ENCODE results near the gene MLIP.
"Not testable (repeated sequence)": the region's sequence is repeated elsewhere in the genome, so short reads cannot be mapped to it uniquely, and the experiment has no call there.

Gene MLIP

GRCh38 chr6:54111341-54112045 lies at the start of gene MLIP:
TSS of gene MLIP (plus strand) at chr6:54111443. CDS start at chr6:54111480, 37 bp downstream.
- no peak for DNase-seq (ENCODE audit: low read depth in 1 of 2, low spot score in 1 of 2)

- no peak for DNase-seq (ENCODE audit: low read depth in 1 of 2, low spot score in 1 of 2)
Measured at GRCh38 chr6:54063228-54063539, 48.1 kb upstream of the MLIP start.

GRCh38 chr6:54068694-54069093 lies 42.5 kb upstream of the MLIP start:
- no peak for DNase-seq (ENCODE audit: low read depth in 1 of 2, low spot score in 1 of 2)

GRCh38 chr6:54070025-54070424 lies 41.2 kb upstream of the MLIP start:
- no peak for DNase-seq (ENCODE audit: low read depth in 1 of 2, low spot score in 1 of 2)

GRCh38 chr6:54071821-54072340 lies 39.4 kb upstream of the MLIP start:
- DNase-seq (ENCODE audit: low read depth in 1 of 2, low spot score in 1 of 2): no peak

GRCh38 chr6:54072635-54073313 lies 38.5 kb upstream of the MLIP start:
- no peak for DNase-seq (ENCODE audit: low read depth in 1 of 2, low spot score in 1 of 2)

GRCh38 chr6:54073487-54073886 lies 37.8 kb upstream of the MLIP start:
- DNase-seq (ENCODE audit: low read depth in 1 of 2, low spot score in 1 of 2): no peak

- no peak for DNase-seq (ENCODE audit: low read depth in 1 of 2, low spot score in 1 of 2)
Measured at GRCh38 chr6:54074109-54074508, 37.1 kb upstream of the MLIP start.

GRCh38 chr6:54074578-54075195 lies 36.6 kb upstream of the MLIP start:
- DNase-seq (ENCODE audit: low read depth in 1 of 2, low spot score in 1 of 2): no peak

- DNase-seq (ENCODE audit: low read depth in 1 of 2, low spot score in 1 of 2): no peak
Measured at GRCh38 chr6:54076159-54076789, 35.0 kb upstream of the MLIP start.

- not testable (repeated sequence) for DNase-seq (ENCODE audit: low read depth in 1 of 2, low spot score in 1 of 2)
Measured at GRCh38 chr6:54081499-54081898, 29.7 kb upstream of the MLIP start.

- DNase-seq (ENCODE audit: low read depth in 1 of 2, low spot score in 1 of 2): no peak
Measured at GRCh38 chr6:54083287-54083686, 28.0 kb upstream of the MLIP start.

GRCh38 chr6:54084231-54084630 lies 27.0 kb upstream of the MLIP start:
- DNase-seq (ENCODE audit: low read depth in 1 of 2, low spot score in 1 of 2): no peak

- no peak for DNase-seq (ENCODE audit: low read depth in 1 of 2, low spot score in 1 of 2)
Measured at GRCh38 chr6:54085047-54085446, 26.2 kb upstream of the MLIP start.

- DNase-seq (ENCODE audit: low read depth in 1 of 2, low spot score in 1 of 2): no peak
Measured at GRCh38 chr6:54085541-54085940, 25.7 kb upstream of the MLIP start.

GRCh38 chr6:54086439-54086838 lies 24.8 kb upstream of the MLIP start:
- DNase-seq (ENCODE audit: low read depth in 1 of 2, low spot score in 1 of 2): no peak

GRCh38 chr6:54087721-54088120 lies 23.5 kb upstream of the MLIP start:
- DNase-seq (ENCODE audit: low read depth in 1 of 2, low spot score in 1 of 2): no peak

- DNase-seq (ENCODE audit: low read depth in 1 of 2, low spot score in 1 of 2): no peak
Measured at GRCh38 chr6:54093326-54093948, 17.8 kb upstream of the MLIP start.

GRCh38 chr6:54094293-54094692 lies 16.9 kb upstream of the MLIP start:
- DNase-seq (ENCODE audit: low read depth in 1 of 2, low spot score in 1 of 2): no peak

- DNase-seq (ENCODE audit: low read depth in 1 of 2, low spot score in 1 of 2): no peak
Measured at GRCh38 chr6:54094786-54095185, 16.5 kb upstream of the MLIP start.

- DNase-seq (ENCODE audit: low read depth in 1 of 2, low spot score in 1 of 2): no peak
Measured at GRCh38 chr6:54095723-54096122, 15.5 kb upstream of the MLIP start.

Data from stimulated activated CD4-positive, alpha-beta T cell treated with anti-CD3 and anti-CD28 coated beads, Interleukin-15, amount 100 ng/mL, for 1 hour (primary cell).